ENCODE results near the gene ACAA2. TPM values are rescaled to one million over a fixed set of nuclear protein-coding genes. Genes with fewer than 3 reads are reported as not detected.

Gene ACAA2
- polyA plus RNA-seq, 1 of the 3 experiments (the other 2 are of a cell fraction), result 34.9 TPM

- no peak for TF ChIP-seq ELF1 (IDR thresholded peaks at IDR 0.05)
- TF ChIP-seq RCOR1 (IDR thresholded peaks at IDR 0.05; ENCODE audit: low read length), result no peak
- no peak for TF ChIP-seq MXI1 (IDR thresholded peaks at IDR 0.05; ENCODE audit: low read depth, low read length)
- TF ChIP-seq EP300 (IDR thresholded peaks at IDR 0.05; ENCODE audit: borderline replicate concordance in 1 of 2, low read depth in 1 of 2, low read length in 1 of 2), result no peak
- TF ChIP-seq RXRA (IDR thresholded peaks at IDR 0.05; ENCODE audit: borderline replicate concordance, low read depth), result no peak
- TF ChIP-seq, protein P1, sequence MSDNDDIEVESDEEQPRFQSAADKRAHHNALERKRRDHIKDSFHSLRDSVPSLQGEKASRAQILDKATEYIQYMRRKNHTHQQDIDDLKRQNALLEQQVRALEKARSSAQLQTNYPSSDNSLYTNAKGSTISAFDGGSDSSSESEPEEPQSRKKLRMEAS (IDR thresholded peaks at IDR 0.05; ENCODE audit: low read depth), result no peak
- TF ChIP-seq FOSL2 (IDR thresholded peaks at IDR 0.05; ENCODE audit: borderline replicate concordance, low read depth), result no peak
- TF ChIP-seq CTCF (IDR thresholded peaks at IDR 0.05), result no peak
- TF ChIP-seq, protein P2, sequence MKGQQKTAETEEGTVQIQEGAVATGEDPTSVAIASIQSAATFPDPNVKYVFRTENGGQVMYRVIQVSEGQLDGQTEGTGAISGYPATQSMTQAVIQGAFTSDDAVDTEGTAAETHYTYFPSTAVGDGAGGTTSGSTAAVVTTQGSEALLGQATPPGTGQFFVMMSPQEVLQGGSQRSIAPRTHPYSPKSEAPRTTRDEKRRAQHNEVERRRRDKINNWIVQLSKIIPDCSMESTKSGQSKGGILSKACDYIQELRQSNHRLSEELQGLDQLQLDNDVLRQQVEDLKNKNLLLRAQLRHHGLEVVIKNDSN (IDR thresholded peaks at IDR 0.05; ENCODE audit: borderline replicate concordance, low read depth), result no peak
- no peak for TF ChIP-seq POLR2AphosphoS5 (IDR thresholded peaks at IDR 0.05; ENCODE audit: low read depth, low read length)
- TF ChIP-seq ZBTB33 (IDR thresholded peaks at IDR 0.05; ENCODE audit: borderline replicate concordance, low read depth), result no peak
- TF ChIP-seq GATA2 (CRISPR knock-in tag; IDR thresholded peaks at IDR 0.05), result no peak
- TF ChIP-seq FOXJ3 (CRISPR knock-in tag; IDR thresholded peaks at IDR 0.05), result no peak
These were observed 39.7 kb upstream of the ACAA2 start (continued) for GRCh38 chr18:49853011-49853410.

DNA sequence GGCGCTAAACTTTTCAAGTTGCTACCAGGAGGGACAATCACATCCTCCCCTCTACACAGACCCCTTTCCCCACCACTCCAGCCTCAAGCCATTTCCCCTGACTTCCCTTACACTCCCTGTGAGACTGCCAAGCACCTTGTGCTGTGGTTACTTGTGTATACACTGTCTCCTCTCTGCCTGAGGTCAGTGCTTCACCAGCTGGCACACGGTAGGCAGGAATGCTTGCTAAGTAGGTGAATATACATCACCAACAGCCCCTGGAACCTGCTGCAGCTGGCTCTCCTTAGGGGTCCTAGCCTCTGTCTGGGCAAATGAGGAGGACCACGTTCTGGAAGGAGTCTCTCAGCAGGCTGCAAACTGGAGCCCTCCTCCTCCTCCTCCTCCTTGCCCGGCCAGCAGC is 38.3 kb upstream of the ACAA2 start:
- Histone ChIP-seq H3K4me1 (ENCODE audit: control insufficient read depth in 1 of 2, insufficient read depth in 2 of 2, low read depth in 1 of 2, low read length in 1 of 2) (peaks cover 0 to 5% of the 10 kb centered on the region in 2 experiments; a peak in 3 of 4 replicates), H3K4me3 (ENCODE audit: low read depth in 2 of 2, low read length in 1 of 2) (no peak overlapping the region), H2AFZ (ENCODE audit: low read depth) (no peak overlapping the region), H3K9ac (no peak overlapping the region), H3K4me2 (no peak overlapping the region), H3K27me3 (ENCODE audit: insufficient read depth) (no peaks in the 10 kb centered on the region), H3F3A (replicated peaks; ENCODE audit: insufficient read depth) (no peaks in the 10 kb centered on the region), H4K20me1 (ENCODE audit: insufficient read depth) (no peaks in the 10 kb centered on the region), H3K36me3 (replicated peaks in 1 of 2; ENCODE audit: control insufficient read depth in 1 of 2, insufficient read depth in 2 of 2, low read length in 1 of 2) (no peaks in the 10 kb centered on the region), H3K79me2 (ENCODE audit: insufficient read depth) (no peaks in the 10 kb centered on the region), H3K27ac (ENCODE audit: low read depth in 2 of 2, low read length in 1 of 2) (no peak overlapping the region), H3K9me3 (no peaks in the 10 kb centered on the region), H3K9me2 (no peaks in the 10 kb centered on the region)
- WGBS (ENCODE audit: low lambda C conversion rate), result 79% methylated on average over 4 of the region's 4 CpGs
- DNase-seq, result no peak
- TF ChIP-seq, protein P3, sequence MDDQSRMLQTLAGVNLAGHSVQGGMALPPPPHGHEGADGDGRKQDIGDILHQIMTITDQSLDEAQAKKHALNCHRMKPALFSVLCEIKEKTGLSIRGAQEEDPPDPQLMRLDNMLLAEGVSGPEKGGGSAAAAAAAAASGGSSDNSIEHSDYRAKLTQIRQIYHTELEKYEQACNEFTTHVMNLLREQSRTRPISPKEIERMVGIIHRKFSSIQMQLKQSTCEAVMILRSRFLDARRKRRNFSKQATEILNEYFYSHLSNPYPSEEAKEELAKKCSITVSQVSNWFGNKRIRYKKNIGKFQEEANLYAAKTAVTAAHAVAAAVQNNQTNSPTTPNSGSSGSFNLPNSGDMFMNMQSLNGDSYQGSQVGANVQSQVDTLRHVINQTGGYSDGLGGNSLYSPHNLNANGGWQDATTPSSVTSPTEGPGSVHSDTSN (IDR thresholded peaks at IDR 0.05), result no peak
- CTCF ChIA-PET, result interaction anchor here (0.9 to 10.9 kb wide), 4 partner anchors 8 to 344 kb away, joined by 3 to 110 read pairs (median 14); partner anchors contain the start of gene MYO5B
- POLR2A ChIA-PET, result no interaction called here

All from SK-N-SH (cell line).